Epithelial cell of proximal tubule (primary cell): ENCODE results near the gene EHBP1. TPM values are rescaled to one million over a fixed set of nuclear protein-coding genes. Genes with fewer than 3 reads are reported as not detected.

ENCODE experiments used
- DNase-seq: peaks from one replicate; pipeline ENCODE4 v3.0.0-alpha.2; 2011; ENCODE audit warnings: low read depth
- H3K4me3 ChIP-seq: 2 replicates; pipeline ENCODE4 v1.5.1; 2011; ENCODE audit warnings: low read depth, mild to moderate bottlenecking, low read length
- CTCF ChIP-seq: conservative IDR thresholded peaks from 2 replicates; pipeline ENCODE4 v1.5.1; 2012; ENCODE audit warnings: low read depth, mild to moderate bottlenecking, low read length
- total RNA-seq: library from RNA; depleted of rRNA; stranded (reverse); fragments of >200 nt; gene quantifications from 2 replicates; pipeline ENCODE4 v1.2.3, GENCODE V29; 2015

Gene EHBP1
- total RNA-seq, 1 donor from 2014 or later, result 18.1 TPM

DNA sequence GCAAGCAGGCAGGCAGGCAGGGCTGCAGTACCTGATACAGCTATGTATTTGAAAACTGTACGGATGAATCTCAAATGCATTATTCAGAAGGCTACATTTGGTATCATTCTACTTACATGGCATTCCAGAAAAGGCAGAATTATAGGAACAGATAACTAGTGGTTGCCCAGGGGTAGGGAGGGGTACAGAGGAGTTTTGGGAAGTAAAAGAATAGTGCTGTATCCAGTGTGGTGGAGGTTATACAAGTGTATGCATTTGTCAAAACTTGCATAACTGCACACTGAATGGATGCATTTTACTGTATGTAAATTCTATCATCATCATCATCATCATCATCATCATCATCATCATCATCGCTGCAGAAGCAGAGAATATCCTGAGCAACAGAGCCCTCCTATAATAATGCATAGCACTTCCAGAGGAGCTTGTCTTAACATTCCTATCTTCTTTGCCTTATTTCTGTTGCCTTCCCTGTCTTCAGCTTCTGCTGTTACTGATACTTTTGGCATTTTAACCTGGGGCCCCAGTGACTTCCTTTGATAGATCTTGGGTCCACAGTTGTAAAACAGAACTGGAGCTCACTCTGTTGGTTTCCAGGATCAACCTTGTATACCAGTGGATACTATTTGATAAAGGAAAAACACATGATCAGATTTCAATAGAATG, 189.6 kb downstream of the EHBP1 start:
- no peak for TF ChIP-seq CTCF
- H3K4me3 ChIP-seq, result no peak overlapping the region
- DNase-seq, result no peak

DNA sequence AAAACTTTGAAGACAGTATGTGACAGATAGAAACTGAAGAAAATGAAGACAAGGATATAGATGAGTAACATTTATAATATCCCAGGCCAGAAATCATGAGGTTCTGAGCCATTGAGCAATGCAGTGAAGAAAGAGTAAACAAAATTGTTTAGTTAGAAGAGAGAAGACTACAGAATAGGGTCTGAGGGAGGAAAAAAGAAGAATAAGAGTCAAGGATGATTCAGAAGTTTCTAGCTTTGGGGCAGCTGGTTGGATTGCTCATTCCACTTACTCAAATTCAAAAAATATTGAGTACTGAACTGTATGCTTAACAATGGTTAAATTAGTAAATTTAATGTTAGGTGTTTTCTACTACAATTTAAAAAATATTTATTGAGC, 190.1 kb downstream of the EHBP1 start:
- H3K4me3 ChIP-seq, result no peak overlapping the region
- DNase-seq, result no peak
- TF ChIP-seq CTCF, result no peak

GRCh38 chr2:62897187-62897827, 191.8 kb downstream of the EHBP1 start:
- DNase-seq, result no peak
- no peak for TF ChIP-seq CTCF
- no peak overlapping the region for H3K4me3 ChIP-seq

DNA sequence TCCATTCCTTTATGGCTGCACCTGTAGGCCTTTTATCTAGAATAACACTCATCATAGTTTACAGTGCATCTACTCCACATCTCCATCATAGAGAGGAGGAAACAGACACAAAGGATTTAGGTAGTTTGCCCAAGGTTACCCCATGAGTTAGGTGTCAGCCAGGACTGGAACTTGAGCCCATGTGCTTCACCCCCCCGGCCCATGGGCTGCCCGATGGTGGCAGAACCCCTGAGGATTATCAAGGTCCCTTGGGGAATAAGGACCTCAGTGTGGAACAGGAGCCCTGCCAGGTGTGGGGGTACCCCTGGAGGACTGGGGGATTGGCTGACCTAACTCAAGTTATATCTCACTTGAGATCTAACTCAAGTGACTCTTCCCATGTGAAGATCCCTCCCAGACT, 198.8 kb downstream of the EHBP1 start:
- TF ChIP-seq CTCF, result no peak

DNA sequence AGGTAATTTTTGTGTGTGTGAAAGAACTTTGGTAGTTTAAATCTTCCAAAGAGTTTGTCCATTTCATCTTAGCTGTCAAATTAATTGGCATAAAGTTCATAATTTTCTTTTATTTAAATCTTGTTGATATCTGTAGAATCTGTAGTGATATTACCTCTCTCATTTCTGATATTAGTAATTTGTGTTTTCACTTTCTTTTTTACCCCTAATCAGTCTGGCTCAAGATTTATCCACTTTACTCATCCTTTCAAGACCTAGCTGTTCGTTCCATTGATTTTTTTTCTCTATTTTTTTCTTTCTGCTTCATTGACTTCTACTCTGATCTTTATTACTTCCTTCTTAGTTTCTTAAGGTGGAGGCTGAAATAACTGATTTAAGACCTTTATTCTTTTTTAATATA, 202.6 kb downstream of the EHBP1 start:
- H3K4me3 ChIP-seq, result no peak overlapping the region
- no peak for TF ChIP-seq CTCF
- no peak for DNase-seq

More for the DNA sequence above, 198.8 kb downstream of the EHBP1 start:
- no peak for DNase-seq
- no peak overlapping the region for H3K4me3 ChIP-seq

GRCh38 chr2:62913311-62913710, 207.8 kb downstream of the EHBP1 start:
- no peak for TF ChIP-seq CTCF
- no peak for DNase-seq
- H3K4me3 ChIP-seq, result no peak overlapping the region

DNA sequence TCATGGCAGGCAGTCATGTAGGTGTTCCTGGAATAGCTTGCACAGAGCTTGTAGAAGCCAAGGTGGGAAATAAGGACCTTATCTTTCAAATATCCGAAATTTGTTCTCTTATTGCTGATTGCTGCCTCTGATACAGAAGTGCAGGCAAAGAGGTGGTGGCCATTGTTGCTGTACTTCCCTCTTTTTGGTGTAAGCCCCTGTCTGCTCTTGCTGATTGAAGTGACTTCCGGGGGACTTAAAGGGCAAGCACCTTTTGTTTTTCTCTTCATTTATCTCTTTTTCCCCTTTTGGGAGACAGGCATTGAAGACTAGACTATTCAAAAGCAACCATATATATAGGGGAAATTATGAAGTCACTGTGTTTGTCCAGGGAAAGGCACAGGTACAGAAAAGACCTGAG, 213.5 kb downstream of the EHBP1 start:
- no peak for DNase-seq
- TF ChIP-seq CTCF, result no peak
- H3K4me3 ChIP-seq, result no peak overlapping the region
